Stromal cell of bone marrow (primary cell): ENCODE measurements around the gene TARBP1.
"Not testable (repeated sequence)": the region's sequence is repeated elsewhere in the genome, so short reads cannot be mapped to it uniquely, and the experiment has no call there.

Experiments
- DNase-seq: peaks from one replicate; pipeline ENCODE4 v3.0.0-alpha.2; 2012; ENCODE audit warnings: low read depth

The TARBP1 gene

GRCh38 chr1:234434706-234435105 lies 44.3 kb downstream of the TARBP1 start:
- DNase-seq, result no peak

GRCh38 chr1:234433563-234434285 lies 45.3 kb downstream of the TARBP1 start:
- peak; percentile 36 for DNase-seq

GRCh38 chr1:234431255-234431654 lies 47.7 kb downstream of the TARBP1 start:
- no peak for DNase-seq

GRCh38 chr1:234430691-234431090 lies 48.3 kb downstream of the TARBP1 start:
- DNase-seq, result no peak

GRCh38 chr1:234429434-234429806 lies 49.6 kb downstream of the TARBP1 start:
- DNase-seq, result no peak

- DNase-seq, result no peak
These were observed 50.9 kb downstream of the TARBP1 start for GRCh38 chr1:234427950-234428646.

GRCh38 chr1:234413990-234414389 lies 65.0 kb downstream of the TARBP1 start:
- no peak for DNase-seq

- DNase-seq, result no peak
These were observed 65.5 kb downstream of the TARBP1 start for GRCh38 chr1:234413485-234413884.

- DNase-seq, result no peak
These were observed 66.1 kb downstream of the TARBP1 start for GRCh38 chr1:234412830-234413229.

GRCh38 chr1:234409328-234409727 lies 69.7 kb downstream of the TARBP1 start:
- DNase-seq, result no peak

- DNase-seq, result no peak
These were observed 70.2 kb downstream of the TARBP1 start for GRCh38 chr1:234408757-234409156.

- DNase-seq, result no peak
These were observed 72.1 kb downstream of the TARBP1 start for GRCh38 chr1:234406871-234407270.

- DNase-seq, result no peak
These were observed 73.3 kb downstream of the TARBP1 start for GRCh38 chr1:234405676-234406075.

- no peak for DNase-seq
These were observed 76.0 kb downstream of the TARBP1 start for GRCh38 chr1:234402939-234403338.

- no peak for DNase-seq
These were observed 77.3 kb downstream of the TARBP1 start for GRCh38 chr1:234401658-234402057.

- DNase-seq, result no peak
These were observed 78.2 kb downstream of the TARBP1 start for GRCh38 chr1:234400773-234401172.

- DNase-seq, result not testable (repeated sequence)
These were observed 79.5 kb downstream of the TARBP1 start for GRCh38 chr1:234399515-234399914.

GRCh38 chr1:234398849-234399381 lies 80.1 kb downstream of the TARBP1 start:
- DNase-seq, result no peak

- no peak for DNase-seq
These were observed 81.2 kb downstream of the TARBP1 start for GRCh38 chr1:234397732-234398131.

- no peak for DNase-seq
These were observed 82.1 kb downstream of the TARBP1 start for GRCh38 chr1:234396871-234397270.

- DNase-seq, result no peak
These were observed 82.9 kb downstream of the TARBP1 start for GRCh38 chr1:234396092-234396491.

- no peak for DNase-seq
These were observed 83.7 kb downstream of the TARBP1 start for GRCh38 chr1:234395297-234395696.

- no peak for DNase-seq
These were observed 85.8 kb downstream of the TARBP1 start for GRCh38 chr1:234393190-234393589.
